PC-9 (cell line): ENCODE measurements around the gene PHAF1. TPM values are rescaled to one million over a fixed set of nuclear protein-coding genes. Genes with fewer than 3 reads are reported as not detected.

Experiments used
- BruUV-seq: library from RNA; stranded (reverse); fragments of 400-500 nt; replicated peaks from 2 replicates; lab custom pipeline; 2021; lab: Mats Ljungman, UMichigan
- CTCF ChIA-PET: fragments of 300-600 bp; sonication (Branson Sonifier 250); formaldehyde crosslinking; loops from one replicate; lab custom pipeline; 2022; ENCODE audit warnings: antibody characterized with exemption; lab: Charles Lee
- POLR2A ChIA-PET: fragments of 300-600 bp; sonication (Branson Sonifier 250); formaldehyde crosslinking; loops from one replicate; lab custom pipeline; 2022; ENCODE audit warnings: antibody characterized with exemption; ENCODE audit not compliant: unreplicated experiment; lab: Charles Lee
- DNase-seq, 2 experiments: peaks; one replicate each; pipeline versions ENCODE4 v3.0.0 to v3.0.0-alpha.2; 2015 to 2022; ENCODE audit warnings: mixed read lengths in 1 of 2
- H2AFZ ChIP-seq: fragments of 200-600 bp; sonication (generic); 2 replicates; pipeline ENCODE4 v1.8.1; 2017; ENCODE audit warnings: antibody characterized with exemption
- H3F3A ChIP-seq: fragments of 200-600 bp; sonication (generic); 2 replicates; pipeline ENCODE4 v1.8.1; 2017; ENCODE audit warnings: antibody characterized with exemption, mild to moderate bottlenecking, low read depth; ENCODE audit not compliant: insufficient read depth
- H3K27ac ChIP-seq: fragments of 200-600 bp; sonication (generic); 2 replicates; pipeline ENCODE4 v1.6.1; 2016; ENCODE audit warnings: mixed run types
- H3K27me3 ChIP-seq: fragments of 200-600 bp; sonication (generic); 2 replicates; pipeline ENCODE4 v1.6.1; 2016; ENCODE audit warnings: low read depth, mixed run types; ENCODE audit not compliant: insufficient read depth
- H3K36me3 ChIP-seq: fragments of 200-600 bp; sonication (generic); 2 replicates; pipeline ENCODE4 v1.6.1; 2016; ENCODE audit warnings: low read depth, mixed run types
- H3K4me1 ChIP-seq: fragments of 200-600 bp; sonication (generic); replicated peaks from 2 replicates; pipeline ENCODE4 v1.6.1; 2016; ENCODE audit warnings: mixed run types; ENCODE audit not compliant: insufficient read depth
- H3K4me2 ChIP-seq: fragments of 200-600 bp; sonication (generic); 2 replicates; pipeline ENCODE4 v1.6.1; 2017; ENCODE audit warnings: mixed run types
- H3K4me3 ChIP-seq: fragments of 200-600 bp; sonication (generic); 2 replicates; pipeline ENCODE4 v1.6.1; 2016; ENCODE audit warnings: mixed run types
- H3K79me2 ChIP-seq: fragments of 200-600 bp; sonication (generic); 2 replicates; pipeline ENCODE4 v1.6.1; 2017; ENCODE audit warnings: low read depth, mixed run types
- H3K9me2 ChIP-seq: fragments of 200-600 bp; sonication (generic); 2 replicates; pipeline ENCODE4 v1.8.1; 2017; ENCODE audit warnings: mild to moderate bottlenecking; ENCODE audit not compliant: insufficient read depth
- H3K9me3 ChIP-seq: fragments of 200-600 bp; sonication (generic); 2 replicates; pipeline ENCODE4 v1.8.1; 2016; ENCODE audit warnings: low read depth; ENCODE audit not compliant: insufficient read depth
- H4K20me1 ChIP-seq: fragments of 200-600 bp; sonication (generic); 2 replicates; pipeline ENCODE4 v1.8.1; 2017; ENCODE audit not compliant: insufficient read depth
- CTCF ChIP-seq: fragments of 200-600 bp; sonication (generic); conservative IDR thresholded peaks from 2 replicates; pipeline ENCODE4 v1.6.1; 2017; ENCODE audit warnings: mixed run types, antibody characterized with exemption, mild to moderate bottlenecking, moderate library complexity
- EZH2 ChIP-seq: fragments of 200-600 bp; sonication (generic); IDR thresholded peaks from 2 replicates; pipeline ENCODE4 v1.8.0; 2017; ENCODE audit warnings: antibody characterized with exemption, low read depth
- intact Hi-C: fragments of 100-400 bp; cut with micrococcal nuclease; formaldehyde crosslinking; loops from one replicate; pipeline ENCODE4 v1.10.0; 2022; ENCODE audit not compliant: unreplicated experiment
- total RNA-seq: library from RNA; stranded (reverse); gene quantifications from 2 replicates; pipeline ENCODE4 v1.2.3, GENCODE V29; 2021

Gene PHAF1
- total RNA-seq, 1 experiment from 2014 or later, result 19.5 TPM

GRCh38 chr16:67093098-67093726 is 16.5 kb upstream of the PHAF1 start:
- H3K4me3 ChIP-seq, result no peak overlapping the region
- intact Hi-C loops, result no loop called here
- H3K79me2 ChIP-seq, result no peaks in the 10 kb centered on the region
- TF ChIP-seq CTCF (no peak), EZH2 (no peak)
- BruUV-seq, result no TSS peak
- no peak for DNase-seq
- H3K36me3 ChIP-seq, result no peaks in the 10 kb centered on the region
- H4K20me1 ChIP-seq, result peaks cover 6% of the 10 kb centered on the region; the same call in 1 of the 2 replicates
- peaks cover 13% of the 10 kb centered on the region; the same call in 1 of the 2 replicates for H3F3A ChIP-seq
- no peak overlapping the region for H3K27ac ChIP-seq
- CTCF ChIA-PET, result interaction anchor here (0.6 kb wide), 2 partner anchors 19 to 119 kb away, joined by 3 to 5 read pairs; no protein-coding TSS in a partner anchor
- H3K9me3 ChIP-seq, result no peaks in the 10 kb centered on the region
- POLR2A ChIA-PET, result interaction anchor here (0.5 kb wide), 1 partner anchor 105 kb away, joined by 4 read pairs; no protein-coding TSS in a partner anchor
- no peaks in the 10 kb centered on the region for H3K27me3 ChIP-seq
- H3K9me2 ChIP-seq, result no peaks in the 10 kb centered on the region
- no peak overlapping the region for H3K4me2 ChIP-seq
- no peaks in the 10 kb centered on the region for H3K4me1 ChIP-seq
- no peak overlapping the region for H2AFZ ChIP-seq

DNA sequence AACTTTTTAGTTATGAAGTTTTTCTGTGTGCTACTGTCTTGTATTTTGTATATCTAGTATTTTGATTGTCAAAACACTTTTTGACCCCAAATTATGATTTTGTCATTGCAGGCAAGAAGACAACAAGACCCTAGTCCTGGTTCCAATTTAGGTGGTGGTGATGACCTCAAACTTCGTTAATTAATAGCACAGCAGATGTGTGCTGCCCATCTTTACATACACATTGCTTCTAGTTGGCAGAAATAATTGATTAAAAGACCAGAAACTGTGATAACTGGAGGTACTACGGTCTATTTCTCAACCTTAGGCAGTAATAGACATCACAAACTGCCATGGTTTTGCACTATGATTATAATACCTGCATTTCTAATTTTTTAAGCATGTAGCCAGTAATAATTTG is 11.1 kb upstream of the PHAF1 start:
- Histone ChIP-seq H4K20me1 (0 out of 2 replicates have a peak, but pooled peaks cover 3% of the 10 kb centered on the region), H3K4me3 (no peak overlapping the region), H3K27ac (0 out of 2 replicates have a peak overlapping the region, but pooled peaks have one; percentile 6), H2AFZ (no peak overlapping the region), H3K27me3 (no peaks in the 10 kb centered on the region), H3K9me3 (no peaks in the 10 kb centered on the region), H3K4me2 (no peak overlapping the region), H3K4me1 (no peaks in the 10 kb centered on the region), H3K36me3 (0 out of 2 replicates have a peak, but pooled peaks cover 13% of the 10 kb centered on the region), H3F3A (peaks cover 37% of the 10 kb centered on the region; the same call in 1 of the 2 replicates), H3K9me2 (no peaks in the 10 kb centered on the region), H3K79me2 (no peaks in the 10 kb centered on the region)
- BruUV-seq, result no TSS peak
- intact Hi-C loops, result loop anchor here (1.0 kb wide), 1 partner anchor 34 kb away; no protein-coding TSS in a partner anchor
- no peak for DNase-seq
- ChIA-PET POLR2A (interaction anchor here (0.7 kb wide), 1 partner anchor 524 kb away, joined by 14 read pairs; no protein-coding TSS in a partner anchor), CTCF (interaction anchor here (0.6 kb wide), 2 partner anchors 27 to 81 kb away, joined by 3 to 4 read pairs; no protein-coding TSS in a partner anchor)
- TF ChIP-seq EZH2, result no peak
- TF ChIP-seq CTCF, result no peak

- H3K9me3 ChIP-seq, result no peaks in the 10 kb centered on the region
- H3K36me3 ChIP-seq, result 0 out of 2 replicates have a peak, but pooled peaks cover 13% of the 10 kb centered on the region
- BruUV-seq, result no TSS peak
- TF ChIP-seq CTCF, result peak; percentile 61
- TF ChIP-seq EZH2, result no peak
- intact Hi-C loops, result loop anchor here (2.0 kb wide), 1 partner anchor 124 kb away; no protein-coding TSS in a partner anchor
- no peak for DNase-seq
- no peak overlapping the region for H3K4me2 ChIP-seq
- H3K79me2 ChIP-seq, result no peaks in the 10 kb centered on the region
- no peak overlapping the region for H3K27ac ChIP-seq
- H3K4me3 ChIP-seq, result no peak overlapping the region
- no peaks in the 10 kb centered on the region for H4K20me1 ChIP-seq
- ChIA-PET POLR2A (no interaction called here), CTCF (interaction anchor here (0.6 to 1.0 kb wide), 5 partner anchors 15 to 331 kb away, joined by 3 to 6 read pairs (median 4); no protein-coding TSS in a partner anchor)
- H3K27me3 ChIP-seq, result no peaks in the 10 kb centered on the region
- H2AFZ ChIP-seq, result no peak overlapping the region
- H3F3A ChIP-seq, result peaks cover 44% of the 10 kb centered on the region
- H3K9me2 ChIP-seq, result no peaks in the 10 kb centered on the region
- no peaks in the 10 kb centered on the region for H3K4me1 ChIP-seq
Observed at GRCh38 chr16:67100569-67101310, 9.0 kb upstream of the PHAF1 start.
